ENCODE measurements around the gene LHX5.

Gene LHX5

DNA sequence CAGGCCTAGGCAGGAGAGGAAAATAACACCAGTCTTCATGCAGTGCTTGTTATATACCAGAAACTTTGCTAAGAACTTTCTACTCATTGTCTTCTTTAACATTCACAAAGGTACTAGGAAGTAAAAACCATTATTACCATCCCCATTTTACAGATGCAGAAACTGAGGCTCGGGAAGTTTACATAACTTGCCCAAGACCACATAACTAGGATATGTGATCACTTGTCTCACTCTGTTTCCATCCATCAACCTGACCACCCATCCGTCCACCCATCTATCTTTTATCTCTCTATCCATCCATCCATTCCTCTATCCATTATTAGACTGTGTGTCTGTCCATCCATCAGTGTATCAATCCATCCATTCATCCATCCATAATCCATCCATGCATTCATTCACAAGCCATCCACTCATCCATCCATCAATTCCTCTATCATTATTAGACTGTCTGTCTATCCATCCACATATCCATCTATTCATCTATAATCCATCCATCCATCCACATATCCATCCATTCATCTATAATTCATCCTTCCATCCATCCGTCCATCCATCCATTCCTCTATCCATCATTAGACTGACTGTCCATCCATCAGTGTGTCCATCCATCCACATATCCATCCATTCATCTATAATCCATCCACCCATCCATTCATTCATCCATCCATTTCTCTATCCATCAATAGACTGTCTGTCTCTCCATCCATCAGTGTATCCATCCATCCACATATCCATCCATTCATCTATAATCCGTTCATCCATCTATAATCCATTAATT is 33.0 kb downstream of the LHX5 start:
- no peak for DNase-seq (ENCODE audit: low read depth in 1 of 2, low spot score in 1 of 2)
- in situ Hi-C loops (cut with HindIII; ENCODE audit: low pct_unique_long_range_greater_than_20kb, low sequenced_read_pairs), result no loop called here
- no peak for TF ChIP-seq JUND (IDR thresholded peaks at IDR 0.05; ENCODE audit: low read depth)

DNA sequence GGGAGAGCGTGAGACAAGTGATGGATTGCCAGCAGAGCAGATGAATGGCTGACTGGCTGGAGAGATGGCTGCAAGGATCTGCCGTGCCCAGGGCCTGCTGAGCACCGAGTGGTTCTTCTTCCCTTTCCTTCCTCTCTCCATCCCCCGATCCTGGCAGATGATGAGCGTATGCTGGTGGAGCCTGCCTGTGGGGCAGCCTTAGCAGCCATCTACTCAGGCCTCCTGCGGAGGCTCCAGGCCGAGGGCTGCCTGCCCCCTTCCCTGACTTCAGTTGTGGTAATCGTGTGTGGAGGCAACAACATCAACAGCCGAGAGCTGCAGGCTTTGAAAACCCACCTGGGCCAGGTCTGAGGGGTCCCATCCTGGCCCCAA is 34.0 kb downstream of the LHX5 start:
- no peak for TF ChIP-seq JUND (IDR thresholded peaks at IDR 0.05; ENCODE audit: low read depth)
- DNase-seq (ENCODE audit: low read depth in 1 of 2, low spot score in 1 of 2), result no peak
- in situ Hi-C loops (cut with HindIII; ENCODE audit: low pct_unique_long_range_greater_than_20kb, low sequenced_read_pairs), result no loop called here

DNA sequence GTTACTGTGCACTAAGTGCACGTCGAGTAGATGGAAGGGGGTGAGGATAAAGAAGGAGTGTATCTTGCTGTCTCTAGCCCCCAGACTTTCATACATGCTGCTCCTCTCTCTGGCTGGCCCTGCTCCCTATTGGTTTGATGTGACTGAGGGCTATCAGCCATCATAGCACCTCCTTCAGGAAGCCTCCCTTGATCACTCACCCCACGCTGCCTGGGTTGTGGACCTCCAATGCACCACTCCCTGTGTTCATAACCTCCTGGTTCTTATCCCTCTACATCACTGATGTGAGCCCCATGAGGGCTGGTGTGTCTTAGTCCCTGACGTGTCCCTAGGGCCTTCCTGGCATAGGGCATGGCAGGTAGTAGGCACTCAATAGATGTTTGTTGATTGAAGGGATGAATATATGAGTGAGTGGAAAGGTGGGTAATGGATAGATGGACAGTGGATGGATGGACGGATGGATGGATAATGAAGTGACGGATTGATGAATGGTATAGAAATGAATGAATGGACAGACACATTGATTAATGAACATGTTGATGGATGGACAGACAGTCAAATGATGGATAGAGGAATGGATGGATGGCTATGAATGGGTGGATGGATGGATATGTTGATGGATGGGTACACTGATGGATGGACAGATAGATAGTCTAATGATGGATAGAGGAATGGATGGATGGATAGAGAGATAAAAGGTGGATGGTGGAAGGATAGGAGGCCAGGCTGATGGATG is 34.5 kb downstream of the LHX5 start:
- no peak for TF ChIP-seq JUND (IDR thresholded peaks at IDR 0.05; ENCODE audit: low read depth)
- in situ Hi-C loops (cut with HindIII; ENCODE audit: low pct_unique_long_range_greater_than_20kb, low sequenced_read_pairs), result no loop called here
- DNase-seq (ENCODE audit: low read depth in 1 of 2, low spot score in 1 of 2), result no peak

DNA sequence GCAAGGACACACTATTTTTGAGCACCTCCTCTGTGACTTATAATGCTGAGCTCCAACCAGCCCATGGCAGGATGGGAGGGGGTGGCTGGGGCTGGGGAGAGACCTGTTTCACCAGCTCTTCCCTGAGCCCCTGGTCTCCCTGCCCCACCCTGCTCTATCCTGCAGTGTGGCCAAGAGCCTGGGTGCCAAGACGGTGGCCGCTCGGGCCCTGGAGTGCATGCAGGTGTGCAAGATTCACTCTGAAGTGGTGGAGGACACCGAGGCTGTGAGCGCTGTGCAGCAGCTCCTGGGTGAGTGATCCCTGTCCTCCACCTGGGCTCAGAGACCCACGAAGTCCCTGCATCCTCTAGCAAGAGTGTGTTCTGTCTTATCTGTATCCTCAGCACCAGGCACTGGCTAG is 35.1 kb downstream of the LHX5 start:
- TF ChIP-seq JUND (IDR thresholded peaks at IDR 0.05; ENCODE audit: low read depth), result no peak
- DNase-seq (ENCODE audit: low read depth in 1 of 2, low spot score in 1 of 2), result no peak
- in situ Hi-C loops (cut with HindIII; ENCODE audit: low pct_unique_long_range_greater_than_20kb, low sequenced_read_pairs), result no loop called here

DNA sequence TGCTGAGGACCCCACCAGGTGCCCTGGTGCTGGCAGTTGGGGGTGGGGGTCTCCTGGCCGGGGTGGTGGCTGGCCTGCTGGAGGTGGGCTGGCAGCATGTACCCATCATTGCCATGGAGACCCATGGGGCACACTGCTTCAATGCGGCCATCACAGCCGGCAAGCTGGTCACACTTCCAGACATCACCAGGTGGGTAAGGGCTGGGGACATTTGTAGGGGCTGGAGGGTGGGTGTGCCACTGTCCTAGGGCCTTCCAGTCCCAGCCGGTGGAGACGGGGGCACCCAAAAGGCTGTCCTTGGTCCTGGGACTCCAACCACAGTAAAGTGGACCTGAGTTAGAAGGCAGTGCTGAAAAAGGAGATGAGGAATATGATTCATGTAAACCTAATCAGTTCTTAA is 36.3 kb downstream of the LHX5 start:
- no peak for DNase-seq (ENCODE audit: low read depth in 1 of 2, low spot score in 1 of 2)
- in situ Hi-C loops (cut with HindIII; ENCODE audit: low pct_unique_long_range_greater_than_20kb, low sequenced_read_pairs), result no loop called here
- TF ChIP-seq JUND (IDR thresholded peaks at IDR 0.05; ENCODE audit: low read depth), result no peak

DNA sequence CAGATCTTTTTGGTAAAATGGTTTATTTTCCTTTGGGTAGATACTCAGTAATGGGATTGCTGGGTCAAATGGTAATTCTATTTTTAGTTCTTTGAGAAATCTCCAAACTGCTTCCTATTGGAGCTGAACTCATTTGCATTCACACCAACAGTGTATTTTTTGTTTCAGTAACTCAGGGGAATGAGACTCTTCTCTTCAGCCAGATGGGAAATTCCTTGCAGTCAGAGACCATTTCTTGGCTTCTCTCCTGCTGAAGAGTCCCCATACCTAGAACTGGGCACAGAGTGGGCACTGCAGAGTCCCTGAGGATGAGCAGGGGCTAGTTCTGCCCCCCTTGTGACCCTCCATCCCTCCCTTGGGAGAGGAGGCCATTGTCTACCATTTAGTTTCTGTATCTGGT is 38.7 kb downstream of the LHX5 start:
- no peak for DNase-seq (ENCODE audit: low read depth in 1 of 2, low spot score in 1 of 2)
- TF ChIP-seq JUND (IDR thresholded peaks at IDR 0.05; ENCODE audit: low read depth), result no peak
- in situ Hi-C loops (cut with HindIII; ENCODE audit: low pct_unique_long_range_greater_than_20kb, low sequenced_read_pairs), result no loop called here

DNA sequence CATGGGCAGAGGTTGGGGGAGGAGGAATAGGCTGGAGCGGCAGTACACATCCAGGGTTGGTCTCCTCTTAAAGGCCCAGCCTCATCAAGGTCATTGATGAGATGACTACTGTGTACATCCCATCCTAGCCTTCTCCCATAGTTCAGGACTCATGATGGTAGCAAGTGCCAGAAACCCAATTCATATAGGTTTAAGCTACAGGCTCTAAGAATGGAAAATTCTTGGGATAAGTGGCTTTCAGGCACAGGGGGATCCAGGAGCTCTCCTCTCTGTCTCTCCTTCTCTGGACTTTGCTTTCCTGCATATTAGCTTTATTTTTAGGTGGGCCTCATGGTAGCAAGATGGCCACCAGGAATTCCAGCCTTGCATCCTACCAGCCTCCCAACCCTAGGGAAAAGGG is 43.2 kb downstream of the LHX5 start:
- in situ Hi-C loops (cut with HindIII; ENCODE audit: low pct_unique_long_range_greater_than_20kb, low sequenced_read_pairs), result no loop called here
- no peak for DNase-seq (ENCODE audit: low read depth in 1 of 2, low spot score in 1 of 2)
- no peak for TF ChIP-seq JUND (IDR thresholded peaks at IDR 0.05; ENCODE audit: low read depth)

DNA sequence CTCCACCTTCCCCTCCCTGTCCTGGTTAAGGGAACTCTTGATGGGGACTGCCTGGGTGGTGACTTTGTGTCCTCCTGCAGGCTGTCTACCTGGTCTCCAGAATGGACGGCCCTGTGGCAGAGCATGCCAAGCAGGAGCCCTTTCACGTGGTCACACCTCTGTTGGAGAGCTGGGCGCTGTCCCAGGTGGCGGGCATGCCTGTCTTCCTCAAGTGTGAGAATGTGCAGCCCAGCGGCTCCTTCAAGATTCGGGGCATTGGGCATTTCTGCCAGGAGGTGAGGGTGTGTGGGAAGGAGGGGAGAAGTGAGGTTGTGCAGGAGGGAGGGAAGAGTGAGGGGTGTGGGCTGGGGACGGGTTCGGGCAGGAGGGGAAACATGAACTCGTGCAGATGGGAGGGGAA is 43.8 kb downstream of the LHX5 start:
- DNase-seq (ENCODE audit: low read depth in 1 of 2, low spot score in 1 of 2), result no peak
- no peak for TF ChIP-seq JUND (IDR thresholded peaks at IDR 0.05; ENCODE audit: low read depth)
- in situ Hi-C loops (cut with HindIII; ENCODE audit: low pct_unique_long_range_greater_than_20kb, low sequenced_read_pairs), result no loop called here

DNA sequence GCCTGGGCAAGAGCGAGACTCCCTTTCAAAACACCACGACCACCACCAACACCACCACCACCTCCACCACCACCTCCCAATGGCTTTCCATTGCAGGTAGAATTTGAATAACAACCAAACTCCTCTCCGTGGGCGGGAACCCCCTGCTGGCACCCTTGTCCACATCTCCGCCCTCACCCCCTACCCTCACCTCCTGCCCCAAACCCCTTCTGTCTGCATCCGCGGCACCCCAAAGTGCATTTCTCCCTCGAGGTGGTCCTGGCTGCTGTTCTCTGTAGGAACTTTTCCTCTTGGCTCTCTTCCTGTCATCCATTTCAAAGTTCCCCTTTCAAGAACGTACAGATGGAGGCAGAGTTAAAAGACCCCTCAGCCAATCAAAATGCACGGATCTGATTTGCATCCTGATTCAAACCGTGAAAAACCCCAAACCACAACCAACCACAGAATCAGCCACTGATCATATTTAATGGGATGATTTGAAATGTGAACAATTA is 45.7 kb downstream of the LHX5 start:
- no peak for TF ChIP-seq JUND (IDR thresholded peaks at IDR 0.05; ENCODE audit: low read depth)
- no peak for DNase-seq (ENCODE audit: low read depth in 1 of 2, low spot score in 1 of 2)
- in situ Hi-C loops (cut with HindIII; ENCODE audit: low pct_unique_long_range_greater_than_20kb, low sequenced_read_pairs), result no loop called here

DNA sequence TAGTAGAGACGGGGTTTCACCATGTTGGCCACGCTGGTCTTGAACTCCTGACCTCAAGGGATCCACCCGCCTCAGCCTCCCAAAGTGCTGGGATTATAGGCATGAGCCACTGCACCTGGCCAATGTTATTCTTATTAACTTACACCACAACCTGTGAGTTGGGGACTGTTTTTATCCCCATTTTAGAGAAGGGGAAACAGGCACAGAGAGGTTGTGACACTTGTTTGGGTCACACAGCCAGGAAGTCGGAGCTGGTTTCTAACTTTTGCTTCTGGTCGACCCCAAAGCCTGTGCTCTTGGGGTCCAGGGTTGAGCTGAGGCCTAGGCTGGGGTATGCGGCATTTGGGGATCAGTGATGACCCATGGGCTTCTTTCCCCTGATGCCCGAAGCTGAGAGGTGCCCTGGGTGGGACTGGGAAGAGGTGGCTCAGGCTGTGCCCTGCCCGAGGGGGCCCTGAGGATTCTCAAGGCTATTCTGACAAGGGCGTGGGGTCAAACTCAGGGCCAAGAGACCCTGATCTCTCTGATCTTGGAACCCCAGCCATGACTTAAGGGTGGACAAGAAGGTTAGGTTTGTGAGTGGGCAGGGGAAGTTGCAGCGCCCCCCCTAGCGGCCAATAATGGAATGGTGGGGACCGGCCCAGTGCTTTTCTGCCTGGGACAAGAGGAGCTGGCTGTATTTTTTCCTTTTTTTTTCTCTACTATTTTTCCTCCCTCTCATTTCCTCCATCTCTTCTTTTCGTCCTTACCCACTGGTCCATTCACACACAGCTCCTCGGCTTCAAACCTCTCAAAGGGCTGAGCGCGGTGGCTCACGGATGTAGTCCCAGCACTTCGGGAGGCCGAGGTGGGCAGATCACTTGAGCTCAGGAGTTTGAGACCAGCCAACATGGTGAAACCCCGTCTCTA is 46.5 kb downstream of the LHX5 start:
- in situ Hi-C loops (cut with HindIII; ENCODE audit: low pct_unique_long_range_greater_than_20kb, low sequenced_read_pairs), result no loop called here
- DNase-seq (ENCODE audit: low read depth in 1 of 2, low spot score in 1 of 2), result peak in 1 of 2 experiments; percentile 63
- no peak for TF ChIP-seq JUND (IDR thresholded peaks at IDR 0.05; ENCODE audit: low read depth)

DNA sequence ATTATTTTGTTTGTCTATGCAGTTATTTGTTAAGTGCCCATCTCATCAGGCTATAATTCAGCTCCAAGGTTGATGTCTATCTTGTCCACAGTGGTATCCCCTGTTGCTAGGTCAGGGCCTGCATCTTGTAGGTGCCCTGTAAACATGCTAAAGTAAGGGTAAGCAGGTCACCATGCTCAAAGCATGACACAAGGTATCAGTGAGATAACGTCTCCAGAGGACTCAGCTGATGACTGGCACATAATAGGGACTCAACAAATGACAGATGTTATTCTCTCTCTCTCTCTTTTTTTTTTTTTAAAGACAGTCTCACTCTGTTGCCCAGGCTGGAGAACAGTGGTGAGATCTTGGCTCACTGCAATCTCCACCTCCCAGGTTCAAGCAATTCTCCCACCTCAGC is 47.2 kb downstream of the LHX5 start:
- in situ Hi-C loops (cut with HindIII; ENCODE audit: low pct_unique_long_range_greater_than_20kb, low sequenced_read_pairs), result no loop called here
- no peak for TF ChIP-seq JUND (IDR thresholded peaks at IDR 0.05; ENCODE audit: low read depth)
- DNase-seq (ENCODE audit: low read depth in 1 of 2, low spot score in 1 of 2), result no peak

DNA sequence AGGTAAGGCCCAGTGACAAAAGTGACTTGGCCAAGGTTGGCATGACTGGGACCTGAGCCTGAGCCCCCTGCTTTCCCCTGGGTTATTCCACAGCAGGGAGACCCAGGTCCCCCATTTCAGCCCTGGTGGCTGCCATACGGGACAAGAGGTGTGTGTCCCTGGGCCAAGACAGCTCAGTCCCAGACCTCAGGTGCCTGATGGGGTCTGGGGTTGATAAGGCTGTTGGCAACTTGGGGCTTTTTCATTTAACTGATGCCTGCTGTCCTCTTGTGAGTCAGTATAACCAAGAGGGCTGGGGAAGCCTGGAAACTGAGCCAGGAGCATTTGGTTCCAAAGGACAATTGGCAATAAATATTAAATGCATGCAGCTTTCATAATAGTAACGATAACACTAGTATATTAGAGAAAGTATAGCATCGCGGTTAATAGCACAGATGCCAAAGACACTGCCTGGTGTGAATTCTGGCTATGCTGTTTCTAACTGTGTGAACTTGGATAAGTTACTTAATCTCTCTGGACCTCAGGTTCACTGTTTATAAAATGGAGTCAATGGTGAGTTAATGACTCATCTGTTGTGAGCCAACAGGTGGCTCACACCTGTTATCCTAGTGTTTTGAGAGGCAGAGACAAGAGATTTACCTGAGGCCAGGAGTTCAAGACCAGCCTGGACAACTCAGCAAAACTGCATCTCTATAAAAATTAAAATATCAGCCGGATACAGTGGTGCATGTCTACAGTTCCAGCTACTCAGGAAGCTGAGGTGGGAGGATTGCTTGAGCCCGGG is 48.6 kb downstream of the LHX5 start:
- no peak for DNase-seq (ENCODE audit: low read depth in 1 of 2, low spot score in 1 of 2)
- TF ChIP-seq JUND (IDR thresholded peaks at IDR 0.05; ENCODE audit: low read depth), result no peak
- in situ Hi-C loops (cut with HindIII; ENCODE audit: low pct_unique_long_range_greater_than_20kb, low sequenced_read_pairs), result no loop called here

Measured in T47D (cell line).